KG1 (cell line): ENCODE measurements around the gene ZNF302.
"Not testable (repeated sequence)": the region's sequence is repeated elsewhere in the genome, so short reads cannot be mapped to it uniquely, and the experiment has no call there.

Experiments
- DNase-seq: peaks from one replicate; lab custom pipeline; 2025; lab: John Stamatoyannopoulos, UW

ZNF302 gene

GRCh38 chr19:34677386-34678084 is at the start of gene ZNF302:
ZNF302 (plus strand) TSS chr19:34677678; CDS start chr19:34678805, 1,127 bp downstream.
- peak; percentile 88 for DNase-seq

GRCh38 chr19:34633802-34634201 is 43.7 kb upstream of the ZNF302 start:
- DNase-seq = no peak

DNA sequence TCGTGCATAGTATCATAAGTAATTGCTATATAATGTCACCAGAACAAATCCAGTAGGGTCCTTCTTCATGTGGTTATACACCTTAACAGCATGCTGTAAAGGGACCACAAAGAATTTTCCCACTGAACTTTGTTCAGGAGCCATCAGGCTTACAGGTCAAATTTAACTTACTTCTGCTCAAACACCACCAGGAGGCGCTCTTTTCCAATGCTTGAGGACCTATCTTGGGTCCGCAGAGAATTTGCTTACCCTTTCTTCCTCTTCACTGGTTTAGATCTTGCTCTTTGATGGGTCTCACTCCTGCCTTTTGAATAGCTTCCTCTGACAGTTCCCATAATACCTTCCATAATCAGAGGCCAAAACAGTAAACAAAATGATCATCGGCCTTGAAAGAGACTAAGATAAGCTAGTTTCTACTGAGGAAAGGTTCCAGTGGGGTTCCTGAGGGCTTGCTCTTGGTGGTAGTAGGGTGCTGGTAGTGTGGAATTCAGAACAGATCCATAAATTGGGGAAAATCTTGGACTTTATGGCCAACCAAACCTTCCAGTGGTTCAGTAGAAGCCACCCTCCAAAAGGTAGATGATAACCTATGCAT is 37.9 kb upstream of the ZNF302 start:
- DNase-seq = peak; percentile 43

DNA sequence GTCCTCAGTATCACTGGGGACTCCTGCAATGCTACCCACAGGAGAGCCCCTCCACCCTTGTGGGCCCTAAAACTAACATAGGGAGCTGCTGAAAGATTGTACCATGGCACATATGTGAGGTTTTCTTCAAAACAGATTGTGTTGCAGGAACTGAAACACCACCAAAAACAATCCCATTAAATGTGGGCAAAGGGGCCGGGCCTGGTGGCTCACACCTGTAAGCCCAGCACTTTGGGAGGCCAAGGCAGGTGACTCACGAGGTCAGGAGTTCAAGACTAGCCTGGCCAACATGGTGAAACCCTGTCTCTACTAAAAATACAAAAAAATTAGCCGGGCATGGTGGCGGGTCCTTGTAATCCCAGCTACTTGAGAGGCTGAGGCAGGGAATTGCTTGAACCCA is 35.2 kb upstream of the ZNF302 start:
- DNase-seq = no peak

- DNase-seq = no peak
Measured at GRCh38 chr19:34644991-34645461, 32.5 kb upstream of the ZNF302 start.

GRCh38 chr19:34645551-34645950 is 31.9 kb upstream of the ZNF302 start:
- DNase-seq = no peak

- no peak for DNase-seq
Measured at GRCh38 chr19:34649886-34650543, 27.5 kb upstream of the ZNF302 start.

DNA sequence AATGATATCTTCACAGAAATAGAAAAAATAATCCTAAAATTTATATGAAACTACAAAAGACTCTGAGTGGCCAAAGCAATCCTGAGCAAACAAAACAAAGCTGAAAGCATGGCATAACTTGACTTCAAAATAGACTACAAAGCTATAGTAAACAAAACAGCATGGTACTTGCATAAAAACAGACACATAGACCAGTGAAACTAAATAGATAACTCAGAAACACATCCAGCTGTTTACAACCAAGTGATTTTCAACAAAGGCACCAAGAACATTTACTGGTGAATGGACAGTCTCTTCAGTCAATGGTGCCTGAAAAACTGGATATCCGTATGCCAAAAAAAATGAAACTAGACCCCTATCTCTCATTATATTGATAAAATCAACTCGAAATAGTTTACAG is 25.7 kb upstream of the ZNF302 start:
- DNase-seq = no peak

DNA sequence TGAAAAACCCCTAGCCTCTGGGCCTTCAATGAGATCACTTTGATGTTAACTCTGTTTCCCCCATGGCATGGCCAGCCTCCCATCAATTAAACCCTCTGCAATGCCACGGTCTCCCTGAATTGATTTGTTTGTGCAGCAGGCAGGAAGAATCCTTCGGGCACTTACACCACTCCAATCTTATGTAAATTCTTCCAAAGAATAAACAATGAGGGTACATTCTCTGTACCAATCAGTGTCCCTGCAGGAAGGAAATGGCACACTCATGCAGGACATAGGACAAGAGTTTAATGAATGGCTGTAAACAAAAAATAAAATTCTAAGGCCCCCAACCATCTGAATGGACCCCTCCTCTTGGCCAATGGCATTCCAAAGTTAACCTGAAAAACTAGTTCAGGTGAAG is 22.7 kb upstream of the ZNF302 start:
- DNase-seq = no peak

GRCh38 chr19:34655651-34656050 is 21.8 kb upstream of the ZNF302 start:
- DNase-seq = no peak

- no peak for DNase-seq
Measured at GRCh38 chr19:34661357-34661756, 16.1 kb upstream of the ZNF302 start.

DNA sequence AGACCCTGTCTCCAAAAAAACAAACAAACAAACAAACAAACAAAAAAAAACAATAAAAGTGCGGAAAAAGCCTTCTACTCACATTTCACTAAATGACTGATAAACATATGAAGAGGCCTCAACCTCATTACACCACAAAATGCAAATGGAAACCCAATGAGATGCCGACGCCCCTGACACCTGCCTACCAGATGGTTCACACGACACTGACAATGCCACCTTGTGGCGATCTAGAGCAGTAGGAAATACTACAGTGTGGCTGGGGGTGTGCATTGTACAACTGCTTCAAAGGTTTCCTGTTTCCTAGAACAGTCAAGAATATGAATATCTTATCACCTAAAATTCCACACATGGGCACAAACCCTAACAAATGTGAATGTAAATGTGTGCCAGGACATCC is 14.6 kb upstream of the ZNF302 start:
- no peak for DNase-seq

GRCh38 chr19:34664168-34664567 is 13.3 kb upstream of the ZNF302 start:
- DNase-seq = no peak

GRCh38 chr19:34664870-34665269 is 12.6 kb upstream of the ZNF302 start:
- no peak for DNase-seq

DNA sequence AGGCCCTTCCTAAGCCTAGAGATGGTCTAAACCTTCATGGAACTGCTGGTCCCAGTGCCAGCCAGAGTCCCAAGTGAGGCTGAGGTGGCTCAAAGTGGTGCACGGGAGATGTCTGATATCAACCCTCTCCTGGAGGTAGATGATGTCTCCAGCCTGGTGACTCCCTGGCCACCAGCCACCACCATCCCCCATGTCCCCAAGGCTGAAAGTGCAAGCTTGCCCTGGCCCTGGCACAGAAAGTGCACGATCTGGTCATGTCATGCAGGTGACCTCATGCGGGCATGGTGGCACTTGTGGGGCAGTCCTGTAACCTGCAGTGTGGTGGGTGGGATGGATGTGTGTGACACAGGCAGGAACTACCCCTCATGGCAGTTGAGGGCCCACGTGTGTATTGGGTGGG is 12.2 kb upstream of the ZNF302 start:
- DNase-seq = not testable (repeated sequence)

DNA sequence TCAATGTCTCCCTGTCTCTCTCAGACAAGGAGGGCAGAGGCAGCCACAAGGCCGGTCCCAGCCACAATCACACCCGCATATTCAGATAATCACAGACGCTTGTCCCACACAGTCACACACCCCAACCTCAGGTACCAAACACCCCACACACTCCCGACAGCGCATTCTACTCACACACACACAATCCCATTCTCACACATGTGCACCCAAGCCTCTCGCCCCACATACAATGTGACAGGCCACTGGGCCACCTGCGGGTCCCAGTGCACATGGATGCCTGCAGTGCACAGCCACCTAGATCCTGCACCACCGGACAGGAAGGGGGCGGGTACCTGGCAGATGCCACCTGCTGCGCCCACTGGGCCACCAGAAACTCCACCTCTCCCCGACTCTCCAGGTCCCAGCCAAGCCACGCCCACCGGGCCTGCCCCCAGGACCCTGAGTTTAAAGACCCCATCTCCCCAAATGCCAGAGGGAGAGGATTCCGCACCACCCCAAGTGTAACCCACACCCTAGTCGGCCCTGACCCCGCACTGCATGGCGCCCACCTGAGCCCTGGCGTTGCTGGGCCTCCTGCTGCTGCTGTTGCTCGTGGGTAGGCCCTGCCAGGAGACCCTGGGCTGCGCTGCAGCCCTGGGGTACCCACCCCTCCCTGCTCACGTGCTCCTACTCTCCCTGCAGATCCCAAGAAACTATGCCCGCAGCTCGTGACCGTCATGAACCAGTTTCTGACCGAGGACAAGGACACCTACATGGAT is 11.1 kb upstream of the ZNF302 start:
- no peak for DNase-seq

DNA sequence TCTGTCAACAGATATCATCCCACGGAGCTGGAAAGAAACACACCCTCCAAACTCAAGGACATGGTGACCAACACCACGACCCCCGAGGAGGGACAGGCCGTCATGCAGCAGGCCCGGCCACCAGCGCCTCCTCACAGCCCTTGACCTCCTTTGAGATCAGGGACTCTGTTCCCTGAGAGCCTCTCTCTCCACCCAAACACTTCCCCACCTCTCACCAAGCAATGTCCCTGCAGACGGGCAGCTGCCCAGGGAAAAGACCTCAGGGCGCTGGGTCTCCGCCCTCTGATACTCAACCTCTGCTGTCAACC is 10.6 kb upstream of the ZNF302 start:
- DNase-seq = no peak

- DNase-seq = no peak
Measured at GRCh38 chr19:34667349-34668076, 10.0 kb upstream of the ZNF302 start.

GRCh38 chr19:34668077-34668689 is 9.3 kb upstream of the ZNF302 start:
- not testable (repeated sequence) for DNase-seq

DNA sequence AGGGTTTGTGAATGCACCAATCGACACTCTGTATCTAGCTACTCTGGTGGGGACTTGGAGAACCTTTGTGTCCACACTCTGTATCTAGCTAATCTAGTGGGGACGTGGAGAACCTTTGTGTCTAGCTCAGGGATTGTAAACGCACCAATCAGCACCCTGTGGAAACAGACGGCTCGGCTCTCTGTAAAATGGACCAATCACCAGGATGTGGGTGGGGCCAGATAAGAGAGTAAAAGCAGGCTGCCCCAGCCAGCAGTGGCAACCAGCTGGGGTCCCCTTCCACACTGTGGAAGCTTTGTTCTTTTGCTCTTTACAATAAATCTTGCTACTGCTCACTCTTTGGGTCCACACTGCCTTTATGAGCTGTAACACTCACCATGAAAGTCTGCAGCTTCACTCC is 8.8 kb upstream of the ZNF302 start:
- DNase-seq = not testable (repeated sequence)

GRCh38 chr19:34669305-34669704 is 8.2 kb upstream of the ZNF302 start:
- no peak for DNase-seq

DNA sequence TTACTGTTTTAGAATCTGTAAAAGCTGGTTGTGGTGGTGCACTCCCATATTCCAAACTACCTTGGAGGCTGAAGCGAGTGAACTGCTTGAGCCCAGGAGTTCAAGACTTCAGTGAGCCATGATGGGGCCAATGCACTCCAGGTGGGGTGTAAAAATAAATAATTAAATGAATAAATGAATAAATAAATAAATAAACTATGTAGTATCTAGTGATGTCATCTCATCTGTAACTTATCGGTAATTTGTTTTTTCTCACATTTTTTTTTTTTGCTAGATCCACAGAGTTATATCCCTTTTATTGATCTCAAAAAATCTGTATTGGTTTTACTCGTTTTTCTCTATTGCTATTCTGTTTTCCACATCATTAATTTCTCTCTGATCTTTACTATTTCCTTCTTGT is 5.5 kb upstream of the ZNF302 start:
- DNase-seq = no peak
